Limb (tissue), 2 donors: ENCODE data around the gene RUVBL1.
A peak's percentile ranks its signal among the peaks of the same experiment; 100 is the strongest.
"Not testable (repeated sequence)": the region's sequence is repeated elsewhere in the genome, so short reads cannot be mapped to it uniquely, and the experiment has no call there.

Experiments used
- DNase-seq, 2 donors: peaks; one replicate each; pipeline ENCODE4 v3.0.0-alpha.2; 2016; ENCODE audit errors: extremely low spot score in 2 of 2

Gene RUVBL1

DNA sequence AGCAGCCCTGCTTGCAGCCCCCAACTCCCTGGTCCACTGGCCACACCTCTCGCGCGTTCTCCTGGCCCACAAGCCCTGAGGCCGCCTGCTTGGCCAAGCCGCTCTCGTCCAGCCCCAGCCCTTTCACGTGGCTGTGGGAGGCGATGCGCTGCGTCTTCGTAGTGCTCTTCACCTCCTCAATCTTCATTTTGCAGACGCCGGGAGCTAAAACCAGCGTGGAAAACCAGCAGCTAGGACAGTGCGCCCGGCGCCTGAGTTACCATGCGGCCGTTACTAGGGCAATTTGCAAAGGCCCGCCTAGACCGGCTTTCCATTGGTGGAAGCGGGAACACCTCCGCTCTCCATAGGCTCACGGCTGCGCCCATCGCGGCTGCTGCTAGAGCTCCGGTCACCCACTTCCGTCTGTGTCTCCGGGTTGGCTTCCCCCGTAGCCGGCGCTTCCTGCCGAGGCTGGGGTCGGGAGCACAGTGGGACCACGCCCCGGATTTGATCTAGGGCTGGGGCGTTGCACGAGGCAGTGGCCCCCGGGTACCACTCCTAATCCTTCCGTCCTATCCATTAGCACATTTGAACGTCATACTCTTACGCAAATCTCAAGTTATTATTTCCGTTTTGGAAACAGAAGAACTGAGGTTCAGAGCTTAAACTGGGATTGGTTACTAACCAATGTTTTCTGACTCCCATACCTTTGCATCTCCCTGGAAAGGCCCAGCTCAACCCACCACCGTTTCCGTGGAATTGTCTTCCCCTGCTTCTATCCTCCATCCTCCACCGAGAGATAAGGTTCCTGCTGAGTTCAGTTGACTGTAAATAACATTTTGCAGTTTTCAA lies at the start of gene RUVBL1:
Gene RUVBL1 (minus strand): TSS at position 275 of the 831 bp plus-strand sequence. CDS start 88 bp downstream, at position 187.
- peak; percentile 97 to 98 for DNase-seq

DNA sequence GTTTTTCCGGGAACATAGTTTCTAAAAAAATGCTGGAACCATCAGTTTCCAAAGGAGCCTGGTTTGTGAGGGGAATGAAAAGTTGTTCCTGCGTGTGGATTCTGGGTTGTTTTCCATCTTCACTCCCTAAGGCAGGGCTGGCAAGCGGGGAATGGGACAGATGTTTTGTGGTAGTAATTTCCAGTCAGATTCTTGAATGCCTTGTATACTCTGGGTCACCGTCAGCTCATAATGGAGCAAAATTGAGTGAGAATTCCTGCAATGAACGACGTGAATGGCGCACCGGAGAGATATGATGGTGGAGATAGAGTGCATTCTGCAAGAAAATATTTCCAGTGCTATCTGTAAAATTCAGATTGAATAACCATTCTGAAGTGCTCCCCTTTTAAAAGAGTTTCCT lies 49.6 kb upstream of the RUVBL1 start:
- DNase-seq: no peak

GRCh38 chr3:128170866-128171516 lies 47.4 kb upstream of the RUVBL1 start:
- DNase-seq: peak; percentile 76

DNA sequence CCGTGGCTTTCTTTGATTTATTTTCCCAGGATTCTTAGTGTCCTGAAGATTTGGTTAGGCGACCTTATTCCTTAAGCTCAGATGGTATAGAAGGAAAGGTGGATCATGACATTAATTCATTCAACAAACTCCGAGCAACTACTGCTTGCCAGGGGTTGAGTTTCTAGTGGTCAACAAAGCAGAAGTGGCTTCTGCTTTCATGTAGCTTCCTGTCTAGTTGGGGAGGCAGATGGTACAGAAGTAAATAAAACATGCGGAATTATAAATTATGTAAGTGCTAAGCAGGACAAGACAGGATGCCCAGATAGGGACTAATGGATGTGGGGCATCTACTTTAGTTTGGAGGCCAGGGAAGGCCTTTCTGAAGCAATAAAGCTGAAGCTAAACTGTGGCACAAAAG lies 45.2 kb upstream of the RUVBL1 start:
- DNase-seq: no peak

- DNase-seq: no peak
Observed at GRCh38 chr3:128167973-128168674, 44.5 kb upstream of the RUVBL1 start.

GRCh38 chr3:128167646-128167972 lies 44.0 kb upstream of the RUVBL1 start:
- DNase-seq: no peak

DNA sequence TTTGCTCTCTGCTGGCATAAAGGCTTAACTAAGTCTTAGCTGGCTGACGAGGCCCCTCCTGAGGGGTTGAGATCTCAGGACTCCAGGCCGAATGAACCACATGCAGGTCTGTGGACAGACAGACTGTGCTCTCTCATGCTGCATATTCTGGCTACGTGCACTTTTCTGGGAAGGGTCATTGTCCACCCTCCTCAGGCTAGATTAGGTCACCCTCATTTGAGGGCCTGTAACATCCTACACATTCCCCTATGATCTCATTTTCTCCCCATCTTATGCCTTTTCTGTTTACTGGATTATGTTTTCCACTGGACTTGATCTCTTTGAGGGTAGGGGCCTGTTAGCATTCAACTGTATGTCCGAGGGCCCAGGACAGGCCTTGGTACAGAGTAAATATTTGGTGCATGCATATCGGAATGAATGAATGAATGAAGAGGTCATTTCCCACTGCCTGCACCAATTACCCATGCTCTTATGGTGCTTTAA lies 43.4 kb upstream of the RUVBL1 start:
- DNase-seq: no peak

DNA sequence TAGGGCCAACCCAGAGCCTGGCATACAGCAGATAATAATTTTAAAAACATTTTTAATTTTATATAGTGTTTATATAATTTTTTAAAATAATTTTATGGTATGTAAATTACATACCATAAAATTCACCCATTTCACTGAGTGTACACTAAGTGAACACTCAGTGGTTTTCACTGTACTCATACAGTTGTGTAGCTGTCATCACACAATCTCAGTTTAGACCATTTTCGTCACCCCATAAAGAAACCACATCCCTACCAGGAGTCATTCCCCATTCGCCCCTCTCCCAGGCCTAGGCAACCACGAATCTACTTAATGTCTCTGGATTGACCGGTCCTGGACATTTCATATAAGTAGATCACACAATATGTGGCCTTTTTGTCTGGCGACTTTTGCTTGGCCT lies 39.8 kb upstream of the RUVBL1 start:
- DNase-seq: no peak

DNA sequence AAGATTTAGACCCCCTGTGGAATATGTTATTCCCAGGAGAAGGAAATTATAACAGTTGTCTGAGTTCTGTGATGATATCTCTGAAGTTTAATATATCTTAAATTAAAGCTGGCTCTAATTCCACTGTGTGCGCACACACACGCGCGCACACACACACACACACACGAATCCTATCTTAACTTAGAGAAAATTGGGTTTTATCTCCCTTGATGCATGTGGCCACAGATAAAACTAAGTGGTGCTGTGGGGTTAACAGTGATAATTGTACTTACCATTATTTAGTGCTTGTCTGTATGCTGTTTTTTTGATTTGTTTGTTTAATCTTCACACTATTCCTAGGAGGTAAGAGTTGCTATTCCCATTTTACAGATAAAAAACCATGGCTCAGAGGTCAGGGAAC lies 37.0 kb upstream of the RUVBL1 start:
- no peak for DNase-seq

GRCh38 chr3:128155616-128156360 lies 32.2 kb upstream of the RUVBL1 start:
- DNase-seq: no peak

DNA sequence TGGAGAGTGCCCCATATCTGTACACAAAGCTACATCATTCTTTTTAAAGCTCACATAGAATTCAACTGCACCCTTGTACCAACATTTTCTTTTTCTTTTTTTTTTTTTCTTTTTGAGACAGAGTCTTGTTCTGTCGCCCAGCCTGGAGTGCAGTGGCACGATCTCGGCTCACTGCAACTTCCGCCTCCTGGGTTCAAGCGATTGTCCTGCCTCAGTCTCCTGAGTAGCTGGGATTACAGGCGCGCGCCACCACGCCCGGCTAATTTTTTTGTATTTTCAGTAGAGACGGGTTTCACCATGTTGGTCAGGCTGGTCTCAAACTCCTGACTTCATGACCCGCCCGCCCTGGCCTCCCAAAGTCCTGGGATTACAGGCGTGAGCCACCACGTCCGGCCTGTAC lies 30.7 kb upstream of the RUVBL1 start:
- DNase-seq: not testable (repeated sequence)

DNA sequence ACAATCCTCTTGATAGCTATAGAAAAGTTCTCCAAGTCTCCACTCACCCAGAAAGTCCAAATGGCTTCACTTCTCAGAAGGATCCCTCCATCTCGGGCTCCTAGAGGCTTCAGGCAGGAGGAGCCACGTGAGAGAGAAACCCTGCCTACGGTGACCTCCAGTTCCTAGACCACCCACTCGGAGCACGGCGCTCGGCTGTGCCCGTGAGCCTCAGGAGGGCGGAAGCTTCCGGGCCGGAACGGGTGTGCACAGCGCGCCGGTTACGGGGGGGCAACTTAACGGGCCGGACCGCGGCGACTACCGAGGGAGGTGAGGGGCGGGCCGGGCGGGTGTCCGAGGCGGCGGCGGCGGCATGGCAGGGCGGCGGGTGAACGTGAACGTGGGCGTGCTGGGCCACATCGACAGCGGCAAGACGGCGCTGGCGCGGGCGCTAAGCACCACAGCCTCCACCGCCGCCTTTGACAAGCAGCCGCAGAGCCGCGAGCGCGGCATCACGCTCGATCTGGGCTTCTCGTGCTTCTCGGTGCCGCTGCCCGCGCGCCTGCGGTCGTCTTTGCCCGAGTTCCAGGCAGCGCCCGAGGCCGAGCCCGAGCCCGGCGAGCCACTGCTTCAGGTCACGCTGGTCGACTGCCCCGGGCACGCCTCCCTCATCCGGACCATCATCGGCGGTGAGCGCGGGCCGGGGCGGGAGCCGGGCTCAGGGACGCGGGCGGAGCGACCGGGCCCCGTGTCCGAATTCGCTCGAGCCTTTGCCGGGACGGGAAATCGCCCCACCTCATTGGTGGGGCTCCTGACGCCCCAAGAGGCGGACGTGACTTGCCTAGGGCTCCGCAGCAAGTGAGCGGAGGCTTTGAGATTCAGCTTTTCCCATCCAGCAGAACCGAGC lies 29.8 kb upstream of the RUVBL1 start, which contains the start of gene EEFSEC:
Gene EEFSEC (plus strand): TSS at position 326 of the 886 bp plus-strand sequence. CDS start 27 bp downstream, at position 353.
- peak; percentile 62 to 89 for DNase-seq

DNA sequence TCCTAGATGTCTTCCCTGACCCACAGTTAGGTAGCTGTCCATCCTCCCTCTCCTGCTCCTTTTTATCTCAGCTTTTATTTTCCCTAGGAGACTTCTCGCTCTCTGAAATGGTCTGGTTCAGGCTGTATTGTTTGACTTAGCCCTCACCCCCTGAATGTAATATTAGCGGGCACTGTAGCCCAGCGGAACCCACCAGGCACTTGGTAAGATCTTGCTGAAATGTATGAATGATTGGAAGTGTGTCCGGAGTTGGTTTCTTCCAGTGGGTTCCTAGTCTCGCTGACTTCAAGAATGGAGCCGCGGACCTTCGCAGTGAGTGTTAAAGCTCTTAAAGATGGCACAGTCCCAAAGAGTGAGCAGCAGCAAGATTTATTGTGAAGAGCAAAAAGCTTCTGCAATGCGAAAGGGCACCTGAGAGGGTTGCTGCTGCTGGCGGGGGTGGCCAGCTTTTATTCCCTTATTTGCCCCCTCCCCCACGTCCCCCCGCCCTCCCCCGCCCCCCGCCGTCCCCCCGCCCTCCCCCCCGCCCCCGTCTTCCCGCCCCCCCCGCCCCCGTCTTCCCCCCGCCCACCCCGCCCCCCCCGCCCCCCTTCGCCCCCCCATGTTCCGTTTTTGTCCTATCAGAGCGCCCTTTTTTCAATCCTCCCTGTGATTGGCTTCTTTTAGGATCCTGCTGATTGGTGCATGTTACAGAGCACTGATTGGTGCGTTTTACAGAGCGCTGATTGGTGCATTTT lies 29.0 kb upstream of the RUVBL1 start:
- no peak for DNase-seq

- no peak for DNase-seq
Observed at GRCh38 chr3:128151758-128152274, 28.2 kb upstream of the RUVBL1 start.

DNA sequence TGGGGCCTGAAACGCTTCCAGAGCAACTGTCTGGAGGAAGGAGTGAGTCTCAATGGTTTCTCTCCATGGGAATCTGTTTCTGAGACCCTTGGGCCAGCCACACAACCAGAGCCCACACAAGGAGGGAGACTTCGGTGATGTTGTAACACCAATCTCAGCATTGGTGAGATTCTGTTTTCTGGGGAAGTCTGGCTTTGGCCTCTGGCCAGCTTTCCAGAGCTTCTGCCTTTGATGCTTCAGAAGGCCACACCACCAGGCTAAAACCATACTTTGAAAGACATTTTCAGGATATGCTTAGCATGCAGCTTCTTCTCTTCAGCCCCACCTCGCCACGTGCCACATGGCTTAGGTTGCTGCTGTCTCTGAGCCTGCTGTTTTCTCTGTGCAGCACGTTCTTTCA lies 26.0 kb upstream of the RUVBL1 start:
- no peak for DNase-seq

DNA sequence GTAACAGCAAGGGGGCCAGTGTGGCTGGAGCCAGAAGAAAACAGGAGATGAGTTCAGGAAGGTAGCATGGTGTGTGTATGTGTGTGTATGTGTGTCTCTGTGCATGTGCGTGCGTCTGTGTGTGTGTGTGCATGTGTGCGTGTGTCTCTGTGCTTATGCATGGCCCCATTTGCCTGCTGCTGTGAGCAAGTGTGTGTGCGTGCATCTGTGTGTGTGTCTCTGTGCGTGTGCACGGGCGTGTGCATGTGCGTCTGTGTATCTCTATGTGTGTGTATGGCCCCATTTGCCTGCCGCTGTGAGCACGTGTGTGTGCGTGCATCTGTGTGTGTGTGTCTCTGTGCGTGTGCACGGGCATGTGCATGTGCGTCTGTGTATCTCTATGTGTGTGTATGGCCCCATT lies 22.6 kb upstream of the RUVBL1 start:
- no peak for DNase-seq

DNA sequence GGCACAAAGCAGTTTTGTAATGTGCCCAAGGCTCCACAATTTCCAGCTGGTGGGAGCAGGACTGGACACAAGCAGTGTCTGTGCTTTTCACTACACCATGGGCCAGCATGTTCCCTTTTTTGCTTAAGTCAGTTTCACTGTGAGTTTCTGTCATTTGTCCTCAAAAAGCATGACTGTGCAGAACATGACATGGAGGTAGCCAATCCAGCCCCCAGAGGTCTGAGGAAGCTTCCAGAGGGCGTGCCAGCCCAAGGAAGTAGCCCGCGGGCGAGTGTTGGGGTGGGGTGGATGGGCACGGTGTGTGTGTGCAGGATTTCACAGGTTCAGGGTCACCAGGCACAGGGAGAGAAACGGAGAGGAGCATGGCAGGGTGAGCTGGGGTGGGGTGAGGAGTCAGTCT lies 21.7 kb upstream of the RUVBL1 start:
- DNase-seq: no peak

GRCh38 chr3:128144512-128145187 lies 21.0 kb upstream of the RUVBL1 start:
- DNase-seq: no peak

- no peak for DNase-seq
Observed at GRCh38 chr3:128143496-128143895, 19.9 kb upstream of the RUVBL1 start.
